HepG2 (cell line): Measurements from ENCODE around the gene PFDN2. TPM values are rescaled to one million over a fixed set of nuclear protein-coding genes. Genes with fewer than 3 reads are reported as not detected.

Experiments
- ATAC-seq: fragments of 200-7000 bp; cut with Tn5 transposase; 3 replicates; pipeline ENCODE4 v1.9.1; 2020; ENCODE audit warnings: mild to moderate bottlenecking, moderate library complexity
- BruUV-seq: library from RNA; stranded (reverse); fragments of 400-500 nt; replicated peaks from 2 replicates; lab custom pipeline; 2021; lab: Mats Ljungman, UMichigan
- CTCF ChIA-PET: fragments of 300-600 bp; formaldehyde crosslinking; extraction: SDS; loops from one replicate; lab custom pipeline; 2021; ENCODE audit warnings: low total read pairs, inconsistent platforms, low intra/inter-chr PET ratio; lab: Yijun Ruan, JAX
- POLR2A ChIA-PET: fragments of 350-600 bp; sonication (Branson Sonifier 250); formaldehyde crosslinking; loops from one replicate; lab custom pipeline; 2020; ENCODE audit warnings: antibody characterized with exemption, inconsistent platforms; lab: Yijun Ruan, JAX
- DNase-seq: peaks from one replicate; pipeline ENCODE4 v3.0.0-alpha.2; 2015; ENCODE audit warnings: low spot score
- FAIRE-seq: peaks from 3 replicates; lab custom pipeline; 2011; peaks lifted over from hg19 to GRCh38; lab: Jason Lieb, UNC
- H2AFZ ChIP-seq: one replicate; pipeline ENCODE4 v1.6.1; 2011; ENCODE audit warnings: low read length, inconsistent platforms
- H3K27ac ChIP-seq: fragments of 300-600 bp; 3 replicates; pipeline ENCODE4 v1.8.0; 2011; ENCODE audit warnings: mixed run types, mild to moderate bottlenecking, mixed read lengths, low read length, inconsistent platforms; ENCODE audit not compliant: insufficient read depth; ENCODE audit errors: extremely low read length
- H3K27me3 ChIP-seq, 2 experiments: fragments of 200-600 bp in 1 of 2; 2 replicates in 1 of 2; 3 replicates in 1 of 2; pipeline versions ENCODE4 v1.6.0 to v1.8.0; 2011; ENCODE audit warnings: low read length in 2 of 2, mild to moderate bottlenecking in 2 of 2, moderate library complexity in 2 of 2, inconsistent platforms in 1 of 2; ENCODE audit not compliant: insufficient read depth in 2 of 2, control insufficient read depth in 1 of 2
- H3K36me3 ChIP-seq, 2 experiments: fragments of 200-600 bp in 1 of 2; replicated peaks in 1 of 2; 2 replicates in 1 of 2; 3 replicates in 1 of 2; pipeline versions ENCODE4 v1.5.1 to v1.8.0; 2011; ENCODE audit warnings: low read length in 2 of 2, inconsistent platforms in 1 of 2; ENCODE audit not compliant: insufficient read depth in 2 of 2, control insufficient read depth in 1 of 2
- H3K4me1 ChIP-seq: 2 replicates; pipeline ENCODE4 v1.5.1; 2012; ENCODE audit warnings: low read length, inconsistent platforms; ENCODE audit not compliant: insufficient read depth
- H3K4me2 ChIP-seq: 2 replicates; pipeline ENCODE4 v1.6.0; 2011; ENCODE audit warnings: low read depth, low read length, inconsistent platforms
- H3K4me3 ChIP-seq, 3 experiments: fragments of 200-600 bp in 1 of 3; sonication (generic), shearing (Covaris generic) in 1 of 3; replicated peaks in 1 of 3; 2 replicates each; pipeline ENCODE4 v1.5.1; 2011 to 2016; ENCODE audit warnings: low read length in 3 of 3, inconsistent platforms in 2 of 3, low read depth in 2 of 3, mild to moderate bottlenecking in 2 of 3, control low read depth in 1 of 3, mixed read lengths in 1 of 3; ENCODE audit not compliant: insufficient read depth in 1 of 3
- H3K79me2 ChIP-seq: one replicate; pipeline ENCODE4 v1.6.1; 2011; ENCODE audit warnings: low read length, inconsistent platforms; ENCODE audit not compliant: insufficient read depth
- H3K9ac ChIP-seq: 2 replicates; pipeline ENCODE4 v1.6.0; 2011; ENCODE audit warnings: mild to moderate bottlenecking, low read depth, low read length, inconsistent platforms; ENCODE audit not compliant: insufficient read depth
- H3K9me3 ChIP-seq: 2 replicates; pipeline ENCODE4 v1.5.1; 2012; ENCODE audit warnings: mild to moderate bottlenecking, low read length
- H4K20me1 ChIP-seq: 2 replicates; pipeline ENCODE4 v1.6.0; 2011; ENCODE audit warnings: inconsistent platforms, mild to moderate bottlenecking, low read length, moderate library complexity; ENCODE audit not compliant: insufficient read depth
- ARID3A ChIP-seq: IDR thresholded peaks from 2 replicates; pipeline ENCODE4 v1.6.1; 2012; ENCODE audit warnings: low read depth, low read length, improper control_type of control experiment
- BCLAF1 ChIP-seq: fragments of 450-650 bp; IDR thresholded peaks from 2 replicates; pipeline ENCODE4 v1.6.1; 2017; ENCODE audit warnings: mild to moderate bottlenecking
- JUN ChIP-seq: sonication (generic); formaldehyde crosslinking; IDR thresholded peaks from 2 replicates; pipeline ENCODE4 v1.4.0; 2020; ENCODE audit warnings: mild to moderate bottlenecking, missing genetic modification reagents
- KLF9 ChIP-seq: IDR thresholded peaks from 2 replicates; pipeline ENCODE4 v1.6.1; 2016; ENCODE audit warnings: low read depth
- NR2C2 ChIP-seq: sonication (generic); formaldehyde crosslinking; IDR thresholded peaks from 2 replicates; pipeline ENCODE4 v1.4.0; 2020; ENCODE audit warnings: missing genetic modification reagents, mild to moderate bottlenecking, moderate library complexity, borderline replicate concordance
- POGZ ChIP-seq: sonication (generic); formaldehyde crosslinking; IDR thresholded peaks from 2 replicates; pipeline ENCODE4 v1.4.0; 2020; ENCODE audit warnings: mild to moderate bottlenecking, missing genetic modification reagents
- RCOR2 ChIP-seq: IDR thresholded peaks from 2 replicates; pipeline ENCODE4 v1.6.1; 2016; ENCODE audit warnings: missing biosample characterization, missing genetic modification reagents
- SCMH1 ChIP-seq: sonication (generic); formaldehyde crosslinking; IDR thresholded peaks from 2 replicates; pipeline ENCODE4 v1.9.0; 2021; ENCODE audit warnings: missing genetic modification reagents, mild to moderate bottlenecking, borderline replicate concordance
- SMAD3 ChIP-seq: sonication (generic); formaldehyde crosslinking; IDR thresholded peaks from 2 replicates; pipeline ENCODE4 v1.4.0; 2020; ENCODE audit warnings: missing genetic modification reagents
- SMAD9 ChIP-seq: sonication (generic); formaldehyde crosslinking; IDR thresholded peaks from 2 replicates; pipeline ENCODE4 v1.5.1; 2020; ENCODE audit warnings: mild to moderate bottlenecking, missing genetic modification reagents
- SP140L ChIP-seq: sonication (generic); formaldehyde crosslinking; IDR thresholded peaks from 2 replicates; pipeline ENCODE4 v1.4.0; 2020; ENCODE audit warnings: missing genetic modification reagents, borderline replicate concordance
- ZNF550 ChIP-seq: sonication (generic); formaldehyde crosslinking; IDR thresholded peaks from 2 replicates; pipeline ENCODE4 v1.4.0; 2020; ENCODE audit warnings: mild to moderate bottlenecking, missing genetic modification reagents, borderline replicate concordance
- ZNF672 ChIP-seq: sonication (generic); formaldehyde crosslinking; IDR thresholded peaks from 2 replicates; pipeline ENCODE4 v1.8.1; 2022; ENCODE audit warnings: missing genetic modification reagents
- ZNF703 ChIP-seq: sonication (generic); formaldehyde crosslinking; IDR thresholded peaks from 2 replicates; pipeline ENCODE4 v1.5.1; 2020; ENCODE audit warnings: missing genetic modification reagents, mild to moderate bottlenecking, moderate library complexity, borderline replicate concordance
- ZNF816 ChIP-seq: sonication (generic); formaldehyde crosslinking; IDR thresholded peaks from 2 replicates; pipeline ENCODE4 v1.8.0; 2022; ENCODE audit warnings: missing genetic modification reagents, mild to moderate bottlenecking, borderline replicate concordance
- WGBS: methylation state at CpG from one replicate; pipeline ENCODE4 v1.1.6; 2017; ENCODE audit warnings: low lambda C conversion rate; 5-methylcytosine and 5-hydroxymethylcytosine counted together
- in situ Hi-C: cut with HindIII; loops from 2 replicates; pipeline ENCODE4 v1.10.0; 2017; ENCODE audit warnings: low pct_unique_long_range_greater_than_20kb; ENCODE audit not compliant: extremely low pct_ligation_motif_present
- intact Hi-C: fragments of 100-400 bp; cut with micrococcal nuclease; formaldehyde crosslinking; loops from one replicate; pipeline ENCODE4 v1.10.0; 2022; ENCODE audit not compliant: unreplicated experiment
- polyA plus RNA-seq, 8 experiments: library from polyadenylated mRNA; depleted of rRNA in 3 of 8; stranded (reverse) in 7 of 8; unstranded in 1 of 8; fragments of >200 nt; fragmentation: Illumina TruSeq in 4 of 8; extraction: Trizol in 4 of 8; gene quantifications; 2 replicates each; pipeline versions ENCODE4 v1.2.1 to v1.2.3, GENCODE V29; 2011 to 2016; ENCODE audit warnings: low read depth in 4 of 8, missing spikeins in 1 of 8, mixed read lengths in 1 of 8; ENCODE audit not compliant: insufficient read depth in 1 of 8
- total RNA-seq, 5 experiments: library from RNA; depleted of rRNA; stranded (reverse); fragments of >200 nt; fragmentation: Illumina TruSeq; extraction: Trizol; gene quantifications; 2 replicates each; pipeline ENCODE4 v1.2.3, GENCODE V29; 2016; ENCODE audit warnings: low read depth in 1 of 5
- TF ChIP-seq, protein P1 (sequence below): IDR thresholded peaks from 2 replicates; pipeline ENCODE4 v1.6.1; 2016

The PFDN2 gene
- total and polyA plus RNA-seq, 2 of the 13 experiments (the other 11 are each of a cell fraction or from before 2014, with no cell fraction given), result 62.6 to 63.6 TPM

- TF ChIP-seq ARID3A, result no peak
Observed at GRCh38 chr1:161092621-161093028, 25.2 kb downstream of the PFDN2 start (continued).

DNA sequence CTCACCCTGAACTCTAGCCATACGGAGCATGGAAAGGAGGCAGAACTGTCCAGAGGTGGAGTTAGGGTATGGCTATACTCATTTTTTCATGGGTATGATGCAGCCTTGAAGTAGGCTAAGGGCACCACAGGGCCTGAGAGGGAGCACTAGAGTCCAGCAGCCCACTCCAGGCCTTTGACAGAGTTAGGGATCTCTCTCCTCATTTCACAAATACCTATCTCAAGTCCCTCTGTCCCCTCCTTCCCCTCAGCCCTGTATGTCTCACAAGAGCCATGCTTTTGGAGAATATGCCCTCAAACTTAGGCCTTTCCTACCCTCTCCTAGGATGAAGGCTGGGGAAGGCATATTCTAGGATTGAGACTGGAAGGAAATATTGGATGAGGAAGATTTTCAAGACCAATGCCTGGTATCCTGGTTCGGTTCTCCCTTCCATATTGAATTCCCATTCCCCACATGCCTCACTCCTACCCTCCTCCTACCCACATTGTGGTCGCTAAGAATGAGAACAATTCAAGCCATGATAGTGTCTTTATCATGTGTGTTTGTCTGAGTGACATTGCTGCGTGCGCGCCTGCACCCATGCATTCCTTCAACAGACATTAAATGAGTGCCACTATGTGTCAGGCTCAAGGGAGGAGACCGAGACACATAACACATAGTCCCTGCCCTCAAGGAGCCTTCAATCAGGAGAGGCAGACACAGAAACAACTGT is 25.9 kb downstream of the PFDN2 start:
- in situ Hi-C loops (loop anchor here (10.0 kb wide), 1 partner anchor 97 kb away; no protein-coding TSS in a partner anchor), intact Hi-C loops (no loop called here)
- no peak for FAIRE-seq
- H3K4me3 ChIP-seq, result no peak overlapping the region
- TF ChIP-seq RCOR2 (CRISPR knock-in tag) (no peak), SP140L (CRISPR knock-in tag) (no peak), POGZ (CRISPR knock-in tag) (no peak), ZNF703 (CRISPR knock-in tag) (no peak), SCMH1 (CRISPR knock-in tag) (no peak), ZNF816 (CRISPR knock-in tag) (no peak), NR2C2 (CRISPR knock-in tag) (no peak), KLF9 (CRISPR knock-in tag) (no peak), ZNF550 (CRISPR knock-in tag) (no peak), JUN (CRISPR knock-in tag) (no peak), ZNF672 (CRISPR knock-in tag) (no peak), SMAD9 (CRISPR knock-in tag) (no peak), SMAD3 (CRISPR knock-in tag) (no peak), BCLAF1 (no peak)
- TF ChIP-seq, protein P1, sequence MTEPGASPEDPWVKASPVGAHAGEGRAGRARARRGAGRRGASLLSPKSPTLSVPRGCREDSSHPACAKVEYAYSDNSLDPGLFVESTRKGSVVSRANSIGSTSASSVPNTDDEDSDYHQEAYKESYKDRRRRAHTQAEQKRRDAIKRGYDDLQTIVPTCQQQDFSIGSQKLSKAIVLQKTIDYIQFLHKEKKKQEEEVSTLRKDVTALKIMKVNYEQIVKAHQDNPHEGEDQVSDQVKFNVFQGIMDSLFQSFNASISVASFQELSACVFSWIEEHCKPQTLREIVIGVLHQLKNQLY (CRISPR knock-in tag), result no peak
- no peaks in the 10 kb centered on the region for H3K36me3 ChIP-seq
- no peak overlapping the region for H2AFZ ChIP-seq
- 0 out of 2 replicates have a peak, but pooled peaks cover 12% of the 10 kb centered on the region for H3K4me1 ChIP-seq
- CTCF ChIA-PET, result no interaction called here
- H4K20me1 ChIP-seq, result no peaks in the 10 kb centered on the region
- H3K9me3 ChIP-seq, result no peaks in the 10 kb centered on the region
- no peak overlapping the region for H3K27ac ChIP-seq
- 53% methylated on average over 7 of the region's 7 CpGs for WGBS
- no peak overlapping the region for H3K4me2 ChIP-seq
- no peaks in the 10 kb centered on the region for H3K79me2 ChIP-seq
- no peak for DNase-seq
- POLR2A ChIA-PET, result no interaction called here
- no peak for ATAC-seq
- H3K9ac ChIP-seq, result no peak overlapping the region
- H3K27me3 ChIP-seq, result peaks cover 3 to 34% of the 10 kb centered on the region in 2 experiments; a peak in 3 of 5 replicates
- BruUV-seq, result no TSS peak
